Endothelial cell of hepatic sinusoid (primary cell): ENCODE measurements around the gene RNF207.

Experiments used
- in situ Hi-C: cut with HindIII; loops from 2 replicates; pipeline ENCODE4 v1.10.0; 2017; ENCODE audit warnings: low sequenced_read_pairs

Gene RNF207

GRCh38 chr1:6174621-6175410 is 31.1 kb upstream of the RNF207 start:
- in situ Hi-C loops = no loop called here

- in situ Hi-C loops = no loop called here
These were observed 30.5 kb upstream of the RNF207 start for GRCh38 chr1:6175411-6175828.

- in situ Hi-C loops = no loop called here
These were observed 29.1 kb upstream of the RNF207 start for GRCh38 chr1:6176779-6177178.

GRCh38 chr1:6177681-6178380 is 28.1 kb upstream of the RNF207 start:
- in situ Hi-C loops = no loop called here

GRCh38 chr1:6178751-6179563 is 27.0 kb upstream of the RNF207 start:
- in situ Hi-C loops = no loop called here

- in situ Hi-C loops = no loop called here
These were observed 26.2 kb upstream of the RNF207 start for GRCh38 chr1:6179564-6180175.

- in situ Hi-C loops = no loop called here
These were observed 25.6 kb upstream of the RNF207 start, which contains the start of gene CHD5 for GRCh38 chr1:6180268-6180706. CHD5 (minus strand) TSS chr1:6180321; CDS start chr1:6180023, 298 bp downstream.

- in situ Hi-C loops = no loop called here
These were observed 25.1 kb upstream of the RNF207 start for GRCh38 chr1:6180707-6181311.

- in situ Hi-C loops = no loop called here
These were observed 24.6 kb upstream of the RNF207 start for GRCh38 chr1:6181347-6181770.

GRCh38 chr1:6183520-6183989 is 22.4 kb upstream of the RNF207 start:
- in situ Hi-C loops = no loop called here

- in situ Hi-C loops = no loop called here
These were observed 21.7 kb upstream of the RNF207 start for GRCh38 chr1:6184083-6184783.

- in situ Hi-C loops = no loop called here
These were observed 20.8 kb upstream of the RNF207 start for GRCh38 chr1:6185151-6185550.

GRCh38 chr1:6185635-6186382 is 20.1 kb upstream of the RNF207 start:
- in situ Hi-C loops = no loop called here

GRCh38 chr1:6188466-6188865 is 17.5 kb upstream of the RNF207 start:
- in situ Hi-C loops = no loop called here

- in situ Hi-C loops = loop anchor here (10.0 kb wide), 1 partner anchor 147 kb away; the partner anchor contains the start of gene KCNAB2
These were observed 14.0 kb upstream of the RNF207 start for GRCh38 chr1:6191968-6192367.

GRCh38 chr1:6197746-6198427 is 8.0 kb upstream of the RNF207 start:
- in situ Hi-C loops = loop anchor here (5.0 to 10.0 kb wide), 2 partner anchors 66 to 153 kb away; partner anchors contain the start of gene KCNAB2

GRCh38 chr1:6198646-6199297 is 7.1 kb upstream of the RNF207 start:
- in situ Hi-C loops = loop anchor here (5.0 to 10.0 kb wide), 2 partner anchors 66 to 154 kb away; partner anchors contain the start of gene KCNAB2
